Cardiac muscle cell (in vitro differentiated cells and primary cell): ENCODE data around the gene CSK. TPM values are rescaled to one million over a fixed set of nuclear protein-coding genes. Genes with fewer than 3 reads are reported as not detected.
A peak's percentile ranks its signal among the peaks of the same experiment; 100 is the strongest.

Experiments
- DNase-seq, 2 donors: peaks; one replicate each; pipeline versions ENCODE4 v3.0.0 to v3.0.0-alpha.2; 2010 to 2017; ENCODE audit warnings: low read depth in 1 of 2, low spot score in 1 of 2
- H3K27ac ChIP-seq: fragments of 200-600 bp; sonication (generic); 2 replicates; pipeline ENCODE4 v1.5.1; 2016
- H3K27me3 ChIP-seq: fragments of 200-600 bp; sonication (generic); 2 replicates; pipeline ENCODE4 v1.6.0; 2016; ENCODE audit warnings: control low read depth
- H3K36me3 ChIP-seq: fragments of 200-600 bp; sonication (generic); 2 replicates; pipeline ENCODE4 v1.5.1; 2016; ENCODE audit warnings: control low read depth
- H3K4me1 ChIP-seq: fragments of 200-600 bp; sonication (generic); 2 replicates; pipeline ENCODE4 v1.8.1; 2017; ENCODE audit warnings: low read depth, mild to moderate bottlenecking, mixed run types
- H3K4me3 ChIP-seq: fragments of 200-600 bp; sonication (generic); 2 replicates; pipeline ENCODE4 v1.5.1; 2016; ENCODE audit warnings: mild to moderate bottlenecking
- H3K9me3 ChIP-seq: fragments of 200-600 bp; sonication (generic); 2 replicates; pipeline ENCODE4 v1.5.1; 2017; ENCODE audit warnings: low read depth, mild to moderate bottlenecking, control low read depth
- CTCF ChIP-seq: IDR thresholded peaks from 2 replicates; pipeline ENCODE4 v1.5.1; 2012; ENCODE audit warnings: low read depth, mild to moderate bottlenecking, low read length
- polyA plus RNA-seq: library from polyadenylated mRNA; unstranded; fragments of >200 nt; fragmentation: Nextera tagmentation; extraction: Ambion mirVana; gene quantifications from 2 replicates; pipeline ENCODE4 v1.2.1, GENCODE V29; 2016
- total RNA-seq: library from RNA; depleted of rRNA; stranded (reverse); fragments of >200 nt; gene quantifications from 2 replicates; pipeline ENCODE4 v1.2.3, GENCODE V29; 2016

The CSK gene
- total and polyA plus RNA-seq, 2 experiments from 2014 or later = 26.2 to 43.1 TPM

GRCh38 chr15:74809956-74810355, 28.1 kb downstream of the CSK start:
- DNase-seq = no peak
- no peaks in the 10 kb centered on the region for H3K9me3 ChIP-seq
- H3K27me3 ChIP-seq = no peaks in the 10 kb centered on the region
- H3K4me1 ChIP-seq = no peaks in the 10 kb centered on the region
- no peaks in the 10 kb centered on the region for H3K36me3 ChIP-seq
- no peak overlapping the region for H3K27ac ChIP-seq
- TF ChIP-seq CTCF = no peak
- no peak overlapping the region for H3K4me3 ChIP-seq

- Histone ChIP-seq H3K4me3 (no peak within 1 kb of the TSS), H3K9me3 (no peaks in the 10 kb centered on the region), H3K27ac (no peak within 1 kb of the TSS), H3K27me3 (no peaks in the 10 kb centered on the region), H3K4me1 (no peaks in the 10 kb centered on the region), H3K36me3 (no peaks in the 10 kb centered on the region)
- no peak for TF ChIP-seq CTCF
- DNase-seq = peak in 1 of 2 donors; percentile 49
These were observed 30.7 kb downstream of the CSK start, which contains the start of gene LMAN1L for GRCh38 chr15:74812533-74812932. Gene LMAN1L, plus strand, starts transcription at chr15:74812835. Its CDS starts 20 bp downstream, at chr15:74812855.

GRCh38 chr15:74815121-74815934, 33.4 kb downstream of the CSK start:
- Histone ChIP-seq H3K27ac (no peak overlapping the region), H3K9me3 (no peaks in the 10 kb centered on the region), H3K36me3 (no peaks in the 10 kb centered on the region), H3K4me1 (no peaks in the 10 kb centered on the region), H3K4me3 (no peak overlapping the region), H3K27me3 (no peaks in the 10 kb centered on the region)
- no peak for TF ChIP-seq CTCF
- DNase-seq = no peak

- H3K27me3 ChIP-seq = no peaks in the 10 kb centered on the region
- TF ChIP-seq CTCF = no peak
- DNase-seq = no peak
- H3K4me3 ChIP-seq = no peak overlapping the region
- no peaks in the 10 kb centered on the region for H3K9me3 ChIP-seq
- H3K36me3 ChIP-seq = no peaks in the 10 kb centered on the region
- no peaks in the 10 kb centered on the region for H3K4me1 ChIP-seq
- no peak overlapping the region for H3K27ac ChIP-seq
These were observed 34.1 kb downstream of the CSK start for GRCh38 chr15:74815961-74816360.

- Histone ChIP-seq H3K9me3 (no peaks in the 10 kb centered on the region), H3K36me3 (no peaks in the 10 kb centered on the region), H3K27me3 (no peaks in the 10 kb centered on the region), H3K27ac (no peak overlapping the region), H3K4me3 (no peak overlapping the region), H3K4me1 (no peaks in the 10 kb centered on the region)
- no peak for DNase-seq
- no peak for TF ChIP-seq CTCF
These were observed 34.9 kb downstream of the CSK start for GRCh38 chr15:74816624-74817369.
